ES-I3 (cell line): ENCODE measurements around the gene AKAP7.
"Not testable (repeated sequence)": the region's sequence is repeated elsewhere in the genome, so short reads cannot be mapped to it uniquely, and the experiment has no call there.

Source experiments
- H3K36me3 ChIP-seq: 2 replicates; pipeline ENCODE4 v1.6.1; 2013; ENCODE audit warnings: mild to moderate bottlenecking, low read length, control low read depth, moderate library complexity; ENCODE audit not compliant: insufficient read depth
- H3K4me1 ChIP-seq: 2 replicates; pipeline ENCODE4 v1.6.1; 2013; ENCODE audit warnings: mild to moderate bottlenecking, control low read depth, low read length; ENCODE audit not compliant: insufficient read depth
- H3K9ac ChIP-seq: 2 replicates; pipeline ENCODE4 v1.6.1; 2013; ENCODE audit warnings: low read depth, mild to moderate bottlenecking, low read length, moderate library complexity
- H3K9me3 ChIP-seq: 2 replicates; pipeline ENCODE4 v1.6.1; 2013; ENCODE audit warnings: mild to moderate bottlenecking, low read length, moderate library complexity; ENCODE audit not compliant: control insufficient read depth, insufficient read depth

AKAP7 gene

GRCh38 chr6:131226459-131227157 is 91.3 kb downstream of the AKAP7 start:
- H3K36me3 ChIP-seq = no peaks in the 10 kb centered on the region
- no peaks in the 10 kb centered on the region for H3K9me3 ChIP-seq
- H3K9ac ChIP-seq = no peak overlapping the region
- peaks cover 12% of the 10 kb centered on the region for H3K4me1 ChIP-seq

DNA sequence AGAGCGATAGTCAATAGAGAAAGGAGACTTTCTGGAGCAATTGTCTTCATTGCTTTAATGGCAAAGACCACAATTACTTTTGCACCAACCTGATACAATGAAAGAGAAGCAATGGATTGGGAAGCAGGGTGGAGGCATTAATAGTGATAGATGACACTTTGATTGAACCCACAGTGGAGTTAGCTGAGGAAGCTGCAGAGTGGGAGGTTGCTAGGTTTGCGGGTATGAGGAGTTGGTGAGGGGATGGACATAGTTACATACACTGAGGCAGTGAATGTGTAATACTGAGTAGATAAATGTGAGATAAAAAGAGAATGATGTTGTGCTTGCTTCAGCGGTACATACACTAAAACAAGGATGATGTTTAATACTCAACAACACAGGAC is 91.9 kb downstream of the AKAP7 start:
- peaks cover 12% of the 10 kb centered on the region for H3K4me1 ChIP-seq

DNA sequence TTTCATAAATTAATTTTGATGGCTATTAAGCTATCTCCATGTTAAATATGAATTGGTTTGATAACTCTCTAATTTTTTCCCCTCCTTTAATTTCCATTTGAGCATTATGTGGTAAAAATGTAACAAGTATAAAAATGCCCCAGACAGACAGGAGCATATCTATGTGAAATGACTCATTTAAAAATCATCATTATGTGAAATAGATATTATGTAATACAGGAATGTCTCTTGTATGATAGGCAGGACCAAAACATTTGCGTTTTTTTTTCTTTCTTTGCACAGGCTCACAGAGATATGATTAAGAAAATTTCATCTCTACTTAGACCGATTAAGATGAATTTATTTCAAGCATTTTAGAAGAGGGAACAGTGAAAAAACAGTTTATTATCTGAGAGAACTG is 95.8 kb downstream of the AKAP7 start:
- Histone ChIP-seq H3K9ac (no peak overlapping the region), H3K4me1 (peaks cover 7% of the 10 kb centered on the region), H3K9me3 (no peaks in the 10 kb centered on the region), H3K36me3 (no peaks in the 10 kb centered on the region)

More for the DNA sequence above, 91.9 kb downstream of the AKAP7 start:
- no peak overlapping the region for H3K9ac ChIP-seq
- no peaks in the 10 kb centered on the region for H3K36me3 ChIP-seq
- no peaks in the 10 kb centered on the region for H3K9me3 ChIP-seq

DNA sequence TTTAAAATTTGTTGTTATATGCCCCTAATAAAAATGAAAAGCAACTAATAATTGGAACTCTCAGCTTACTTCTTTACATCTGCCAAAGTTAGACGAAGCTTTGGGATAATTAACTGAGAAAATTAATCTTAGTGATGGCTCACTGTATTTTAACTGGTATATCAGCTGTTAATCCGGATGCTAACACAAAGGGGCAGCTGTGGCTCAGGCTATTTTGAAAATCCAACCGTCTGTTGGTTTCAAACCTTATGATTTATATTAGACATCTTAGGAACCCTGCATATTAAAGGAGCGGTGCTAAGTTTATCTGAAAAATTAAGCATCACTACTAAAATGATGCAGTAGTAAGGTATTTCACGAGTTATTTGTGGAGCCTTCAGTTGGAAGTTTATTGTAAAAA is 96.6 kb downstream of the AKAP7 start:
- no peaks in the 10 kb centered on the region for H3K9me3 ChIP-seq
- no peak overlapping the region for H3K9ac ChIP-seq
- no peaks in the 10 kb centered on the region for H3K36me3 ChIP-seq
- no peaks in the 10 kb centered on the region for H3K4me1 ChIP-seq

DNA sequence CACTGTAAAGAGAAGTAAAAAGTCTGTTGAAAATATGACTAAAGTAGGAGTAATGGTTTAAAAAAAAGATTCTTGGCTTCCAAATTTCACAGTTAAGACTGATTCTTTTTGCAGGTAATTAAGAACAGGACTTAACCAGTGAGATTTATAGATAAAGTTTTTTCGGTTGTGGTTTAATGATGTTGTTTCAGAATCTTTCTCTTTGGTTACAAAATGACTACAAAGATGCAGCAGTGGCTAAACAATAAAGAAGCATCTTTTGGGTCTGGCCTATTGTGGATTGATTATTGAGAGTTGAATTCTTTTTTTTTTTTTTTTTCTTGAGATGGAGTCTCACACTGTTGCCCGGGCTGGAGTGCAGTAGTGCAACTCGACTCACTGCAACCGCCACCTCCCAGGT is 109.7 kb downstream of the AKAP7 start:
- Histone ChIP-seq H3K9ac (no peak overlapping the region), H3K4me1 (peaks cover 2% of the 10 kb centered on the region)

DNA sequence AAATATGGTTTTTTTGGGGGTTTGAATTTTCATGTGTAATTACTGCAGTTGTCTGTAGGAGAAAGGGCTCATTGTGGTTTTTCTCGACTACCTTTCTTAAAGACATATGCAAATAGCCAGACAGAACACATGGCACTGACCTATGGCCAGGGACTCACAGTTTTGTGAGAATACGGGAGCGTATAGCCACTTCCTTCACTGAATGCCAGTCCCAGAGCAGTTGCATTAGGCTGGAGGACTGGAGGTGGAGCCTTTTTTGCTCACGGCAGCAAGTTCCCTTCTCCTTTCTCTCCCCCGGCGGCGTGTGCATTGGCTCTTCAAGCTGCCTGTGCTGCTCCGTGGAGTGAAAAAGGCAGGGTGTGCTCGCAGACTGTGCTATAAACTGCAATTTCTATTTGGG is 114.9 kb downstream of the AKAP7 start:
- H3K36me3 ChIP-seq = no peaks in the 10 kb centered on the region
- no peaks in the 10 kb centered on the region for H3K9me3 ChIP-seq
- peaks cover 24% of the 10 kb centered on the region for H3K4me1 ChIP-seq
- peak overlapping the region; percentile 2; the same call in 1 of the 2 replicates for H3K9ac ChIP-seq

More for the DNA sequence above, 109.7 kb downstream of the AKAP7 start:
- no peaks in the 10 kb centered on the region for H3K9me3 ChIP-seq
- no peaks in the 10 kb centered on the region for H3K36me3 ChIP-seq

GRCh38 chr6:131250936-131251335 is 115.7 kb downstream of the AKAP7 start:
- Histone ChIP-seq H3K4me1 (peaks cover 24% of the 10 kb centered on the region), H3K36me3 (no peaks in the 10 kb centered on the region), H3K9ac (no peak overlapping the region), H3K9me3 (no peaks in the 10 kb centered on the region)

- Histone ChIP-seq H3K36me3 (no peaks in the 10 kb centered on the region), H3K4me1 (peaks cover 24% of the 10 kb centered on the region), H3K9ac (no peak overlapping the region), H3K9me3 (no peaks in the 10 kb centered on the region)
Observed at GRCh38 chr6:131251590-131252199, 116.4 kb downstream of the AKAP7 start.

DNA sequence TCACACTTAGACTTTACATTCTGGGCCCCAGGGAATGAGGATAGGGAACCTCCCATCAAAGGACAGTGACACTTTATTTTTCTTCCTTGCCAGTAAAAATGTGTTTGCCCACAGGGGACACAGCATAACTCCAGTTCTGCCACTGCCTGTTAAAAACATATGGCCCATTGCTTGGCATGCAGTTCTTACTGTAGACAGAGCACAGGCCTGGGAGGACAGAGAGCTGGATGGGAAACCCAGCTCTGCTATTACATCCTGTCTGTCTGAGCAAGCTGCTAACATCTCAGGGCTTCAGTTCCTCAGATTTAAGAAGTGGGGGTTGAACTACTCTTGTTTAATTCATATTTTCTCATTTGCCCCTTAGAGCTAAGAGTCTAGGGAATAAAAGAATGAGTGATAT is 120.2 kb downstream of the AKAP7 start:
- Histone ChIP-seq H3K4me1 (peaks cover 19% of the 10 kb centered on the region), H3K9ac (no peak overlapping the region), H3K9me3 (no peaks in the 10 kb centered on the region), H3K36me3 (peaks cover 2% of the 10 kb centered on the region; the same call in 1 of the 2 replicates)

GRCh38 chr6:131255911-131256310 is 120.6 kb downstream of the AKAP7 start:
- Histone ChIP-seq H3K9me3 (peaks cover 3% of the 10 kb centered on the region; the same call in 1 of the 2 replicates), H3K9ac (no peak overlapping the region), H3K36me3 (peaks cover 2% of the 10 kb centered on the region; the same call in 1 of the 2 replicates), H3K4me1 (peaks cover 14% of the 10 kb centered on the region)

DNA sequence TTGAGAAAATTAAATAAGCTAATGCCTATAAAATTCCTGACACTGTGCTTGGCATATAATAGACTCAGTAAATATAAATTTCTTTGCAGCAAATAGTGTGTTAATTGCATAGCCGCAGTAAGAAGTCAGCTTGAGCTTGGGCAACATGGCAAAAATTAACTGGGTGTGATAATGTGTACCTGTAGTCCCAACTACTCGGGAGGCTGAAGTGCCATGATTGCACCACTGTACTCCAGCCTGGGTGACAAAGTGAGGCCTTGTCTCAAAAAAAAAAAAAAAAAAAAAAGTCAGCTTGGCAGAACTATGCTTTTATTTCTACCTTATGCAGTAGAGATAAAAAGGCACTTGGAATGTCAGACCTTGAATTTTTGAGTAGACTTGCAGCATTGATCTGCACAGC is 121.8 kb downstream of the AKAP7 start:
- H3K9ac ChIP-seq = no peak overlapping the region
- H3K4me1 ChIP-seq = peaks cover 3% of the 10 kb centered on the region
- peaks cover 3% of the 10 kb centered on the region; the same call in 1 of the 2 replicates for H3K9me3 ChIP-seq
- H3K36me3 ChIP-seq = peaks cover 2% of the 10 kb centered on the region; the same call in 1 of the 2 replicates

- Histone ChIP-seq H3K4me1 (no peaks in the 10 kb centered on the region; the same call in 1 of the 2 replicates), H3K9ac (no peak overlapping the region), H3K36me3 (peaks cover 2% of the 10 kb centered on the region; the same call in 1 of the 2 replicates), H3K9me3 (peaks cover 3% of the 10 kb centered on the region; the same call in 1 of the 2 replicates)
Observed at GRCh38 chr6:131258010-131258652, 122.9 kb downstream of the AKAP7 start.

DNA sequence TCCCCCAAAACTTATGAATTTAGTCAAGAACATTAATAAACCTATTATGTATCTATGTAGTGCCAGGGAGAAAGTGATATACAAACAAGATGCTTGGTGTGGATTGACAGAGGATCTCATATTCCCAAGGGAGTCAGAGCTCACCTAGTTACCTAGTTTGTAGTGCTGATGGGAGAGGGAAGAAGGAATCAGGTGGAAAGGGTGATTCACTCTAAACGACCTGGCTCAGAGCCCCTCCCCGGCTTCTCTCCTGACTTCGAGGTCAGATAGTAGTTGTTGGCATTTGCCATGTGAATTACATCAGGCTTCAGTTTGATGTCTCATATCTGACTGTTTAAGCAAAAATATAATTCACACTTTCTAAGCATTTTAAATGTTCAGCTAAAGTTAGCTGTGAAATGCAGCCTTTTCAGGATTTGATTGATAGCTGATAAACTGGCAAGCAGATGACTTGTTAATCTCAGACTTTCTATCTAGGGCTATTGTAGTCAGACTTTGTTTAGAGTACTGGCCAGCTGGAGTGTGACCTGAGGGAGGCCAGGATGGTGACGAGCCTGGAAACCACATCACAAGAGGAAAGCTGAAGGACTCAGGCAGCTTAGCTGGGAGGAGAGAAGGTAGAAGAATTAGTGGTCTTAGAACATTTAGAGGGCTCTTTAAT is 123.7 kb downstream of the AKAP7 start:
- Histone ChIP-seq H3K9ac (no peak overlapping the region), H3K36me3 (peaks cover 2% of the 10 kb centered on the region; the same call in 1 of the 2 replicates), H3K4me1 (no peaks in the 10 kb centered on the region; the same call in 1 of the 2 replicates), H3K9me3 (peaks cover 3% of the 10 kb centered on the region; the same call in 1 of the 2 replicates)

GRCh38 chr6:131260960-131261359 is 125.7 kb downstream of the AKAP7 start:
- not testable (repeated sequence) for H3K36me3 ChIP-seq, H3K9ac ChIP-seq, H3K4me1 ChIP-seq, H3K9me3 ChIP-seq
